Coronary artery (tissue), 2 donors: ENCODE results near the gene PDZRN3.
"Not testable (repeated sequence)": the region's sequence is repeated elsewhere in the genome, so short reads cannot be mapped to it uniquely, and the experiment has no call there.

Experiments
- DNase-seq: peaks from one replicate; pipeline ENCODE4 v3.0.0-alpha.2; 2017; ENCODE audit warnings: low spot score
- H3K27ac ChIP-seq, 2 donors: fragments of 200-600 bp; sonication (generic); one replicate each; pipeline ENCODE4 v1.5.1; 2016 to 2019
- H3K4me3 ChIP-seq: fragments of 200-600 bp; sonication (generic); 2 replicates; pipeline ENCODE4 v1.5.1; 2016; ENCODE audit warnings: mild to moderate bottlenecking, moderate library complexity
- CTCF ChIP-seq: fragments of 200-600 bp; sonication (generic); IDR thresholded peaks from one replicate; pipeline ENCODE4 v1.5.1; 2019; ENCODE audit warnings: antibody characterized with exemption

The PDZRN3 gene

GRCh38 chr3:73572368-73572767 lies 52.4 kb downstream of the PDZRN3 start:
- no peak overlapping the region for H3K4me3 ChIP-seq
- H3K27ac ChIP-seq = peak overlapping the region in 1 of 2 donors; percentile 19
- no peak for DNase-seq
- no peak for TF ChIP-seq CTCF

- H3K4me3 ChIP-seq = peak overlapping the region; percentile 9
Observed at GRCh38 chr3:73571238-73571794, 53.4 kb downstream of the PDZRN3 start.

GRCh38 chr3:73569246-73569760 lies 55.4 kb downstream of the PDZRN3 start:
- TF ChIP-seq CTCF = no peak
- Histone ChIP-seq H3K27ac (no peak overlapping the region), H3K4me3 (no peak overlapping the region)
- no peak for DNase-seq

More at GRCh38 chr3:73571238-73571794, 53.4 kb downstream of the PDZRN3 start:
- peak overlapping the region in 1 of 2 donors; percentile 44 for H3K27ac ChIP-seq
- no peak for TF ChIP-seq CTCF
- no peak for DNase-seq

GRCh38 chr3:73568371-73568862 lies 56.3 kb downstream of the PDZRN3 start:
- H3K4me3 ChIP-seq = no peak overlapping the region
- no peak overlapping the region for H3K27ac ChIP-seq
- no peak for TF ChIP-seq CTCF
- no peak for DNase-seq

- not testable (repeated sequence) for DNase-seq, H3K27ac ChIP-seq
Observed at GRCh38 chr3:73565374-73565773, 59.4 kb downstream of the PDZRN3 start.

GRCh38 chr3:73563896-73564582 lies 60.7 kb downstream of the PDZRN3 start:
- Histone ChIP-seq H3K27ac (peak overlapping the region in 1 of 2 donors; percentile 18), H3K4me3 (peak overlapping the region; percentile 6)
- no peak for DNase-seq
- TF ChIP-seq CTCF = no peak

More at GRCh38 chr3:73565374-73565773, 59.4 kb downstream of the PDZRN3 start:
- H3K4me3 ChIP-seq = not testable (repeated sequence)

- Histone ChIP-seq H3K4me3 (no peak overlapping the region), H3K27ac (no peak overlapping the region)
- no peak for TF ChIP-seq CTCF
- no peak for DNase-seq
Observed at GRCh38 chr3:73561494-73561893, 63.2 kb downstream of the PDZRN3 start.
